Stimulated activated CD8-positive, alpha-beta memory T cell treated with anti-CD3 and anti-CD28 coated beads, Interleukin-4, amount 100 ng/mL, for 4 hours (primary cell): Measurements from ENCODE around the gene CHRM3.
"Not testable (repeated sequence)": the region's sequence is repeated elsewhere in the genome, so short reads cannot be mapped to it uniquely, and the experiment has no call there.

Experiments
- DNase-seq, 2 donors: peaks; one replicate each; pipeline ENCODE4 v3.0.0-alpha.2; 2020; ENCODE audit warnings: low read depth in 2 of 2, low spot score in 1 of 2

The CHRM3 gene

DNA sequence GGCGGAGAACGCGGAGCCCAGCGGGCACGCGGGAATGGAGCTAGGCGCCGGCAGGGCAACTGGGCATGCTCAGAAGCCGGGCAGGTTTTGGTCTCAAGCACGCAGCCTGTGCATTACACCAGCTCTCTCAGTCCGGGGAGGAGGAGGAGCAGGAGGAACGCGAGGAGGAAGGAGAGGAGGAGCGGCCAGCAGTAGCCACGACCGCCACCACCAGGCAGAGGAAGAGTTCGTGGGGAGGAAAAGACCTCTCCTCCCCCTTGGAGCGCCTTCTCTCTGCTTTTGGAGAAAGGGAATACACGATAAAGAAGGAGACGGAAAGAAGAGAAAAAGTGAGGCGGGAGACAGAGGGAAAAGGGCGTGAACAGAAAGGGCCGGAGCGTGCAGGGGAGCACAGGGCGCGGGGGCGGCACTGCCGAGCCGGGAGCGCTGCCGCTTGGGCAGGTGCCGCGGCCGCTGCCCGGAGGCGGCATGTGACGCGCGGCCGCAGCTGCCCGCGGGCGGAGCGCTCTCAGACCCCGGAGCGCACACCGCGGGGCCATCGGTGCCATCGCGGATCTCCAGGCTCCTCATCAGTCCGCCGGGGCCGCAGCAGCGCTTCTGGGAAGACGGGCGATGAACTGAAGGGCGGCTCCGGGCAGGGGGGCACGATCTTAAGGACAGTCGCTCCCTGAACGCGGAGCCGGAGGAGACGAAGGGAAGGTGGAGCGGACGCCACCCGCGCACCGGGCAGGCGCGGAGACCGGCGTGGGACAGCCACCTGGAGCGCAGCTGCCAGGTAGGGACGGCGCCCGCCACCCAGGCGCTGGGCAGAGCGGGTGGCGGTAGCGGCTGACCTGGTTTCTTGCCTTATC lies at the start of gene CHRM3:
TSS of gene CHRM3 (plus strand) at position 116 of the 851 bp plus-strand sequence. CDS start 520,884 bp downstream, outside the sequence.
- no peak for DNase-seq

DNA sequence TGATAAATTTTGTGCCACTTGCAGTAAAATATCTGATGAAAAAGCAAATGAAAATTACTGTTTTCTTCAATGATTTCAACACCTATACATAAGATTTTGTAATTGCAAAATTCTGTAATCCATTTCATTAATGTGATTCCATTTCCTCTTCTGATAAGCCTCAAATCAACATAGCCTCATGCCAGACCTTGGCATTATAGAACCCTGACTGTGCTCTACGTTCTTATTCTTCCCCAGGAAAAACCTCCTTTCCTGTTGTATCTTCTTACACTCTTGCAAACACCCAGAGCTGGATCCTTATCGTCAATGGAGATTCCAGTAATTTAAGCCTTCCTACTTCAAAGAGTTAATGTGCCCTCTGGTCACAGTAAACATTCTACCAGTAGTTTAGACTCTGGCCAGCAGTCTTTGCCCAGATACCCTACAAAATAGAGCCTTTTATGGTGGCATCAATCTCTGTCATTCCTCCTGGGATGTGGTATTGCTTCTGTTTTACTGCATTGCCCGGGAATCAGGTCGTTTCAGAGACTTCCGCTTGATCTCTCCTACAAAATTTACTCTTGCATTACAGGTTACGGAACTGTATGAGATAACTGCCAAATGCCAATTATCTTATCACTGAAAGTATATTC lies 48.5 kb upstream of the CHRM3 start:
- DNase-seq = no peak

DNA sequence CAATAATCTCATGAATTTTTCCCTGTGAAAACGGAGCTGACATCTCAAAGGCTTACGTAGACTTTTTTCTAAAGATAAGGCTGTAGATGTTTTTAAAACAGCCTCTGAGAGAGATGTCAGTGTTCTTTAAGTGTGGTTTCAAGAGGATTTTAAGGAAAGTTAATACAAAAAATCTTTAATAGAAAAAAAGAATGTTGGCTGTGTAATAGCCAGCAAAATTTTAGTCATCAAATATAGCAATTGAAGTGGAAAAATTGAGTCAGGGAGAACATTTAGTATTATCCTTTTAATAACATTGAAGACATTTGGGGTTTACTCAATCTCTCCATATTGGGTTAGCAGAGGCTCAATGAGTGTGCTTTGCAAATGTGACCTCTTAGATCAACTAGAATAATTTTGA lies 38.6 kb upstream of the CHRM3 start:
- DNase-seq = no peak

DNA sequence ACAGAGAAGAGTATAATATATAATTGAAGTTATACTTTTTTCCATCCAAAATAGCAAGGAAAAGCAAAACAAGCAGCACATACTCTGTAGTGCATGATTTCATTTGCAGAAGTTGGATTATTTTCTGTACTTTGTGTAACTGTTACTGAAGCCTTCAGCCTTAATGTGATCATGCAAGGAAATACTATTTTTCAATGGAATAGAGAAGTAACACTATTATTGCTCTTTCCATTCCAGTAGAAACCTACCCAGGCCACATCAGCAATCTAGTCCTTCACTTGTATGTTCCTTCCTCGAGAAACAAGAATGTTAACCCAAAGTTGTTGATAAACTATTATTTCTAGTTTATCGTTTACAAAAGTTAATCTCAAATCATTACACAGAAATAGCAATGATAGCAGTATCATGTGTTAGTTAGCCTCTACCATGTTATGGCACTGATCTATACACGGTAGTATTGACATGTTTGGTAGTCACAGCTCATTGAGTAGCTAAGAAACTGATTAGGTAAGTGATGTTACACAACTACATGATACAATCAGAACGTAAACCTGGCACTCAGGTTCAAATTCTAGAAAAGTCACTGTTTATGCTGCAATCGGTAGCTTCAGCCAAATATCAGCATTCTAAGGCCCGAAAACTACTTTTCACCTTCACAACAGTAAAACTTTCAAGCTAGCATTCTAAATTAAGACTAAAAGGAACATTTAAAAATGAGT lies 37.6 kb upstream of the CHRM3 start:
- DNase-seq = no peak

DNA sequence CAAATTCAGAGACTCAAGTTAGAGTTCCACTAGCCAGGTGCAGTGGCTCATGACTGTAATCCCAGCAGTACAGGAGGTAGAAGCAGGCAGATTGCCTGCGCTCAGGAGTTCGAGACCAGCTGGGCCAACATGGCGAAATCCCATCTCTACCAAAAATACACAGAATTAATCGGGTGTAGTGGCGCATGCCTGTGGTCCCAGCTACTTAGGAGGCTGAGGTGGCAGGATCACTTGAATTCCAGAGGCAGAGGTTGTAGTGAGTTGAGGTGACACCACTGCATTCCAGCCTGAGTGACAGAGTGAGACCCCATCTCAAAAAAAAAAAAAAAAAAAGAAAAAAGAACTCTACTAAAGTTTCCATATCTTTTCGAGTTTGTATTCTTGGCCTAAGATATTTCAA lies 36.7 kb upstream of the CHRM3 start:
- DNase-seq = no peak

DNA sequence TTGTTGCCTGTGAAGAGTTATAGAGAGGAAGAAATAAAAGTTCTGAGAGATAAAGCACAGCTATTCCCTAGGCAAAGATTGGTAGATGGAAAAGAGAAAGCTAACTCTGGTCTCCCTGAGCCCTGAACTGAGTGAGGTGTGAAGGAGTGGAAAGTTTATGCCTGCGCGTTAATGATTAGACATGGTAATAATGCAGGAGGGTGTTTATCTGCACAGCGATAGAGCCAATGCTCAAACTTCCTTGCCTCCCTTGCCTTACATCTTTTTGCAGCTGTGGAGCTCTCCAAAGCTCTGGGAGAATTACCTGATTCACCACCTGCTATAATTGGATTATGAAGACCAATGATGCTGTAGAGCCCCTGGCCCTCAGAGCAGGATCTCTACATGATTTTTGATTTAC lies 32.8 kb upstream of the CHRM3 start:
- no peak for DNase-seq

DNA sequence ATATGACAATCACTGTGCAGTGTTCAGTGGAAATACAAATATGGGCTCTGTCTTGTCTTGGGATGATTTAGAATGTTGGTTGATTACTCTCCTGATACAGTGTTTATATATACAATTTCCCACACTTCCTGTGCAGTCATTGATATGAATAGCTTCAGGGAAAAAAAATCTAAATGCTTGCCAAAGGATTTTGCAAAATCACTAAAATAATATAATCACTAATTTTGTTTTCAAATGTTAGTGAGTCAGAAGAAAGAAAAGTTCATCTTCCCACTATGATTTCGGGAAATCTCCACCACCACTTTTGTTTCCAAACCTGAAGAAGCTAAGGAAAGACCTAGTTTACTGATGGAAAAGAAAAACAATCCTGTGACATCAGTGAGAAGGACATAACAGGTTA lies 32.1 kb upstream of the CHRM3 start:
- DNase-seq = no peak

DNA sequence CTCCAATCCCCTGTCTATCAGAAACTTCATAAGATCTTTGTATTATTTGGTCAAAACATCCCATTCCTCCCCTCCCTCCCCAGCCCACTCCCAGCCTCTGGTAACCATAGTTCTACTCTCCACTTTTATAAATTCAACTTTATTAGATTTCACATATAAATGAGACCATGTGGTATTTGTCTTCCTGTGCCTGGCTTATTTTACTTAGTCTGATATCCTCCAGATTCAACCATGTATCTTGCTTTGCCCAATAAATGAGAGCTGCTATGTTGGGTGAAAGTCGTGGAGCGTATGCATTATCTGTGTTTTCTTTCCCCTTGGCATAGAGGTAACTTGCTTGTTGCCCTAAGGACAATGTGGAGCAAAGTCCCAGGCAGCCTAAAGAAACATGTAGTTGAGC lies 28.5 kb upstream of the CHRM3 start:
- no peak for DNase-seq

DNA sequence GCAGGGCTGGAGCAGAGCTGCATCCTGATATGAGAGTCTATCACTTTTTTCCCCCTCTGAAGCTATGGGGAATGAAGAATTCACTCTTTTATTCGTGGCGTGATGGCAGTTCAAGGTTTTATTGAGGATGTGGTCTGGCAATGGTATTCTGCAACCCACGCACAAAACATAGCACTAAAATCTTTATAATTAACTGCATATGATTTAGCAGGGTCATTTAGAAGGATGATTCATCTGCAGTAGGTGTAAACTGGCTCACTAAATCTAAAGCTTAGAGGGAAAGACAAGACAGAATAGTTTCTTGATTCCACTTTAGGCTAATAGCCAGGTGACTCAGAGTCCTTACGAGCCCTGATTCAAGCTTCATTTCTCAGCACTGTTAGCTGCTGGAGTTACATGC lies 25.0 kb upstream of the CHRM3 start:
- no peak for DNase-seq

DNA sequence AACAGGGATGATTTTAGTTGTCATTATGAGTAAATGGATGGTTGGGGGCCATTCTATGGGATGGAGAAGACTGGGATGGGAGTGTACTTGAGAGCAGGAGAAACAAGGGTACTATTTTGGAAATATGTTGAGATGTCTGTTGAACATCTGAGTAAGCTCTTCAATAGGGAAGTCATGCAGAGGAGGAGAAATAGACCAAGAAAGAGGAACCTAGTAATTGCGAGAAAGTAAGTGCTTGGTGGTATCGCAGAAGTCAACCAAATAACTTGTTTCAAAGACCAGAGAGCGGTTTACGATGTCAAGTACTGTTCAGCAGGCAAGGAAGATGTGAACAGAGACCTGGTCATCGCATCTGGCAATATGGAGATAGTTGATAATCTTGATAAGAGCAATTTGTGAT lies 22.4 kb upstream of the CHRM3 start:
- DNase-seq = no peak

DNA sequence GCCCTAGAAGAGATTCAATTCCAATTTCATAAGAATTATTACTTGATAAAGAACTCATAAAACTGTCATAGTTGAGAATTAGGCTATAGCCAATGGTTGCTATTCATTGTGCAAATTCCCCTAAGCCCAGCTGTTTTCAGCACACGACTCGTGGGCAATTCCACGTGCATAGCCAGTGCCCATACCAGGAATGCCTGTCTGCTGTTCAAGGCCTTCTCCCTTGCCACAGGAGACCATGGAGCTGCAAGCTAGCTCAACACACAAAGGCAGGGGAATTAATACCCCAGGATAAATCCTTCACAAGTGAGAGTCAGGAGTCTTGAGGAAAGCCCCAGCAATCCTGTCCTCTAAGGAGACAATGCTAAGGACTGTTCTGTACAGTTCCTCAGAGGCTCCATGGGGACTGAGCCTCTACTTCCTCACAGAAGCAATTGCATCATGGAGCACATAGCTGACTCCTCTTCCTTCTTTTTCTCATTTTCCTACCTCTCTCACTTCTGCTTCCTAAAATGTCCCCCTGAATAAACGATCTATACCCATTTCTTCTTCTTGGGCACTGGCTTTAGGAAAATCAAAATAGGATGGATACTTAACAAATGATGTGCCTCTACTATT lies 19.1 kb upstream of the CHRM3 start:
- no peak for DNase-seq

DNA sequence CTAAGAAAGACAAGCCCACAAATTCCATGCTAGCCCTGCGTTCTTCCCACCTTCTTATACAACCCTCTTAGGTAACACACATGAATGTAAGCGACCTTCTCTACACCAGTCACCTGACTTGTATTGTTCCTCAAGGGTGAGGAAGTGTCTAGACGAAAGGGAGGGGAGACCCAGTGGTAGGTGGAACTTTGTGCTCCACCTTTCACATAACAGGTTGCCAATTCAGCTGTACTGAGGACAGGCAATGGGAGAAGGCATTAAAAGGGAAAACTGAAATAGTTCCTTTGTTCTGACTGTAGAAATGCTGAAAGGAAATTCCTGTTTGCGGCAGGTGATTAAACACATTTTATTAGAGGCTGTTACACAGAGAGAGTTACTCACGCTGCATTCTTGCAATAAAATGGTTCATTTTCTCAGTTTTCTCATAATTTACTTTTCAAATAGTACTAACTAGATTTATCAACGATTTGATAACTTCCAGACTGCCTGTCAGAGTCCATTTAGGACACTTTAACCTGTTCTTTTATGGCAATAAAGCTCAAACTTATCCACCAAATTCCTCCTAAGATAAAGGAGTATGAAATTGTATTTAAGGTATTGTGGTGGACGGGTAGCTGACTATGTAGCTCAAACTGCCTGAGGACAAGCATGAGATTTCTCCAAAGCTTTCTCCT lies 17.8 kb upstream of the CHRM3 start:
- DNase-seq = no peak

DNA sequence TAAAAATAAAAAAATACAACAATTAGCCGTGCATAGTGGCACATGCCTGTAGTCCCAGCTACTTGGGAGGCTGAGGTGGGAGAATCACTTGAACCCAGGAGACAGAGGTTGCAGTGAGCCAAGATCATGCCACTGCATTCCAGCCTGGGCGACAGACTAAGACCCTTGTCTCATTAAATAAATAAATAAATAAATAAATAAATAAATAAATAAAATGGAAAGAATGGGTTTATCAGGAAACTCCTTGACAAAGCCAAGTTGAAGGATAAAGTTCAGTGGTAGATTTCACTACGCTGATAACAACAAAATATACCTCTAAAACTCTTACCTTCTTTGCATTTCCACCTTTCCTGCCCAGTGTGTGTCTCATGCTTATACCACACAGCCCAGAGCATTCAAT lies 15.5 kb upstream of the CHRM3 start:
- DNase-seq = not testable (repeated sequence)

DNA sequence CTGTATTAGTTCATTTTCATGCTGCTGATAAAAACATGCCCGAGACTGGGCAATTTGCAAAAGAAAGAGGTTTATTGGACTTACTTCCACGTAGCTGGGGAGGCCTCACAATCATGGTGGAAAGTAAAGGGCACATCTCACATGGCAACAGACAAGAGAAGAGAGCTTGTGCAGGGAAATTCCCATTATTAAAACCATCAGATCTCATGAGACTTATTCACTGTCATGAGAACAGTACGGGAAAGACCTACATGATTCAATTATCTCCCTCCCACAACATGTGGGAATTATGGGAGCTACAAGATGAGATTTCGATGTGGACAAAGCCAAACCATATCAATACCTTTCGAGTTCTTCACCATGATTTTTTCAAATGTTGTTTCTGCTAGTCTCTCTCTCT lies 3.7 kb upstream of the CHRM3 start:
- DNase-seq = no peak

DNA sequence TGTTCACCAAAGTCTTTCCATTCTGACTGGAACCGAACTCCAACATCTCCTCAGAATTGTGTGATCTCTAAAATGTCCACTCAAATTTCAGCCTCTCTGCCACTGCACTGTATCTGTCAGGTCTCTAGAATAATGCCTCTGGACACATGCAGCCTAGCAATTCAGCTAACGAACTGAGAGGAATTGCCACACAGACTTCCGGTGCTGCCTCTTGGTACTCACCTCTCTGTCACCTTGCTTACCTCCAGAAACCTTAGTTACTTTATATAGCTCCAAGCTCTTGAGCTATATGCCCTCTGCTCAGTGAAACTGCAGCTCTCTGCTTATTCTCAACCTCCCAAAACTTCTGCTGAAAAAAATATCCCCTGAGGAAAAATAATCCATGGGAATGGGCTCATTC lies 2.7 kb upstream of the CHRM3 start:
- no peak for DNase-seq

DNA sequence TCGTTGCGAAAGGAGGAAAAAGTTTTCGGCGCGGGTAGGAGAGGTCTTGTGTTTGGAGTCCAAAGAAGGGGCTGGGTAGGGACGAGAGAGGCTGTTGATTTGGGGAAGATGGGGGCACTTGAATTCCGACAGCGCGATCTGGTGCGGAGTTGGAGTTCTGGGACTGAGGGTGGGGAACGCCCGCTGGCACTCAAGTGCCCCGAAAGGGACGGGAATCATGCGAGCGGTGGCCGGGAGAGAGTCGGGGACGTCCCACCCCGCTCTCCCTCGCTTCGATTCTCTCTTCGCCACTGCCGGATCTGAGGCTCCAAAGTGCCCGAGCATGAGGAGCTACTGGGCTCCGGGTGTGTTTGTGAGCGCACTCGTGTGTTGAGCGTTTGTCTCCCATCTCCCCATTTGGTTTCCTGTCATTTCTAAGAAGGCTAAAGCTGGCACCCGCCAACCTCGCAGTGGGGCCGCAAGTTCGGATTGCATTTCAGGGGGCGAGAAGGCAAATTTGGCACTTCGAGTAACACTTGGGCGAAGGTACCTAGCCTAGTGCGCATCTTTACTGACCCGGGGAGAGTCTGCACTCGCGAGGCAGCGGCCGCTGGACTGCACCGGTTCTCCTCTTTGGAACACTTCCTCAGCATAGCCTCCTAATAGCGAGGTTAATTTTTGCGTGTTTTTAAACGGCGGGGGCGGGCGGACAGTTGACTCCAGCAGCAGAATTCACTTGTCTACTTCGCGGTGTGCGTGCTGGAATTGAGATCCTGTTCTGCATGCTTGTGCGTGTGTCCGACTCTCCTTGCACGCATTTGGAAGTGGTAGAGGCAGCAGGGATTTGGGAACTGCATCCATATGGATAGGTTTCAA lies 1.2 kb downstream of the CHRM3 start:
- DNase-seq = no peak

DNA sequence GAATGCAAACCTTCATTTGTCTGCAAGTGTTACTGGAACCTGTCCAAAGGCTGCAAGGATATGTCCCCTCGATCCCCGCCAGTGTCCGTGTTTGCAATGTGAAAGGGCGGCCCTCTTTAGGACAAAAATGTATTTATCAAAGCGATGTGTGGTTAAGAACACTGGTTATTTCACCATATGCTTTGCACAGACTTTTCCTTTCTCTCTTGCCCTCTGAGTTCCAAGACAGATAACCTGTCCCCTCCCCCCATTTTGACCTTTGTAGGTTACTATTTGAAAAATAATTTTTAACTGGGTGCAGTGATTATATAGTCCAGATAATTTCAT lies 1.8 kb downstream of the CHRM3 start:
- no peak for DNase-seq

DNA sequence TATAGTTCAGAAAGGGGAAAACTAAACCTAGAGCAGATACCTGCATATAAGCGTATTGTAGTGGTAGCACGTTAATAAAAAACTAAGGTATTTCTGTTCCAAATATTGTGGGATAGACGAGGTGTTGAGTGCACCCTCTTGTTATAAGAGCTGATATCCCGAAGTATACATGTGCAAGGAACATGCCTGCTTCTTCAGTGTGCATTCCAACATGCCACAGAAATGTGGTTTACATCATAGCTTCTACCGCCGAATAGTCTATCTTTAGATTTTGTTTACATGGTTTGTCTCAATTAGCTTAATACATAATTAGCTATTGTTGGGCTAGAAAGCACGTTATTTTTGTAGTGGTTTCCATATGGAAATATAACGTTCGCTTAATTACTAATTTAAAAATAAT lies 2.2 kb downstream of the CHRM3 start:
- DNase-seq = no peak

DNA sequence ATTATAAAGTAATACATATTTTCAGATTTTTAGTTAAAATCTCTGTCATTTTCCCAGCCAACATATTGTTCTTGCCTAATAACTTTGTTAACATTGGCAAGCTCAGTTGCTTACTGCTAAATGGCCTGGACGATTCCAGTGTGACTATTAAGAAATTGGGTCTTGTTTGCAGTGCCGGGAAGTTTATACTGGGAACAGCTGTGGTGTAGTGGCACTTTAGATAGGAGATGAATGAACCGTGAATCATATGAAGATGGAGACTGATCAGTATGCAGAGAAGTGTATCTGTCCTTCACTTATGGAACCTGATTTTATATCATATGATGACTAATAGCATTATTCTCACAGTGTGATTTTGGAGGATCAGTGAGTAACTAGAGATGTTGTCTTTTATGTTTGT lies 3.3 kb downstream of the CHRM3 start:
- DNase-seq = no peak

DNA sequence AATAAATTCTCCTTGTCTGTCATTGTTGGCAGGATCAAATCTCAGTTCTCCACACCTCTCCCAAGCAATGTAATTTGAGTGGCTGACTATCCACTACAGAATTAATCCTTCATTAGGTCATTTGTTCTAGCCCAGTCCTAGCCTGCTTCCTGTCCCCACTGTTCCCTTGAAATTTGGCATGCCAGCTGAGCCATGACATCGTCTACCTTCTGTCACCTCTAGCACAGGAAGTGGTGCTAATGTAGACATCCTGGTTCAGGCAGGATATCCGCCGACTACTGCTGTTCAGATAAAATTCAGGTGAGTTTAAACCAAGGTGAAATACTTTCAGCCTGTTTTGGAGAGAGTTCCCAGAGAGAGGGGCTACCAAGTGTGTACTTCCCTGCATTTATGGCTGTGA lies 5.9 kb downstream of the CHRM3 start:
- no peak for DNase-seq
